Fibroblast of skin of left biceps (primary cell): Measurements from ENCODE around the gene WASF2.
"Not testable (repeated sequence)": the region's sequence is repeated elsewhere in the genome, so short reads cannot be mapped to it uniquely, and the experiment has no call there.

Experiments
- DNase-seq, 2 experiments: peaks; one replicate each; pipeline ENCODE4 v3.0.0-alpha.2; 2013; ENCODE audit warnings: low read depth in 2 of 2

WASF2 gene

DNA sequence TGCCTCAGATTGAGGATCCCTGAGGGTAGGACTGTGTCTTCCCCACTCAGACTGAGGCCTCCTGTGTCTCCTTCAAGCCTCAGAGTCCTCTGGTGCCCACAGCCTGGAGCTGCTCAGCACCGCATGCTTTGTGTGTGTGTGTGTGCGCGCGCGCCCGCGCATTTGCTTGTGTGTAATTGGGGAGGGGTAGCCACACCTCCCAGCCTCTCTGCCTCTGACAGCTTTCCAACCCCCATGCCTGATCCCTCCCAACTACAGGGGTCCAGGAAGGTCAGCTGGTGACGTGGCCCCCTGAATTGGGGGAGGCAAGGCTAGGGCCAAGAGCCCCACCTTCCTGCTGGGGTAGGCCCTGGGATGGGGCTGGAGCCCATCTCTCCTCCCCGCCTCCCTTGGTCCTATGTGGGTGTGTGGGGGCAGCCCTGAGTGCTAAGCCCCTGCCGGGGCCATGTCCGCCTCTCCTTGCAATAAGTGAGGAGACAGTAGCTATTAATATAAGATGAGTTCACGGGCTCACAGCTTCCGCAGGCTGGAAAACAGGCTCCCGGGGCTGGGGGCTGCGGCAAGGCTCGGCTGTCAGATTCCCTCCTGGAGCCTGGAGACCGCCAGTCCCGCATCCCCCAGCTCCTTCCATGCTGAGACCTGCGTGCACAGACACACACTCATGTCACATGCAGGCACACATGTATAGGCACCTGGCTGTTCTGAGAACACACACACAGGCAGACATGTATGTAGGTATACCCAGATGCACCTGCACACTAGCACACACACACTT, 90.5 kb downstream of the WASF2 start:
- no peak for DNase-seq

DNA sequence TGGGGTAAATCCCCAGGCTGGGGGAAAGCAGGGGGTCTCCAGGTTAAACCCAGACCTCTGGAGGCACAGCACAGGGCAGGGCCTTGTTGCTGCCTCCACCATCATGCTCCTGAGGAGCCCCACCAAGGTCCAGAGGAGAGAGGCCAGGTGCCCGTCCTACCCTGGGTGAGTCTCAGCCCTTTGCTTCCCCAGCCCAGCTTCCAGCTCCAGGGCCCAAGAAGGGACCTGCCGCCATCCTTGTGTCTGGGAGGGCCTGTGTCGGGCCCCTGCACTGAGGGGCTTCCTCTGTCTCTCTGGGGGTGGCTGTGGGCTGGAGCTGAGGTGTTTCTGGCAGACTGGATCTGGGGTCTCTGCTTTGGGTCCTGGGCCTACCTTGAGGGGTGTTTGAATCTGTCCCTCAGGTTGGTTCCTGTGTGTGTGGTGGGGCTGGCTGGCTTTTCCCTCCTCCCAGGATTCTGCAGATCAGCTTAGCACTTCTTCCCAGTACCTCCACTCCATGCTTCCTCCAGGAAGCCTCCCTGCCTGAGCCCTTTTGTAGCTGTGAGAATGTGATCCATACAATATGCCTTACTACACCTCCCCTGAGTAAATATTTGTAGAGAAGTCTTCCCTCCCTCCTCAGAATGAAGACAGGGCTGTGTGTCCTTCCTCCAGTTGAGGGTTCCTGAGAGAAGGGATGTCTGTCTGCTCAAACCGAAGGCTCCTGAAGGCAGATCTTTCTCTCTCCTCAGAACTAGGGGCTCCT, 91.4 kb downstream of the WASF2 start:
- DNase-seq: no peak

DNA sequence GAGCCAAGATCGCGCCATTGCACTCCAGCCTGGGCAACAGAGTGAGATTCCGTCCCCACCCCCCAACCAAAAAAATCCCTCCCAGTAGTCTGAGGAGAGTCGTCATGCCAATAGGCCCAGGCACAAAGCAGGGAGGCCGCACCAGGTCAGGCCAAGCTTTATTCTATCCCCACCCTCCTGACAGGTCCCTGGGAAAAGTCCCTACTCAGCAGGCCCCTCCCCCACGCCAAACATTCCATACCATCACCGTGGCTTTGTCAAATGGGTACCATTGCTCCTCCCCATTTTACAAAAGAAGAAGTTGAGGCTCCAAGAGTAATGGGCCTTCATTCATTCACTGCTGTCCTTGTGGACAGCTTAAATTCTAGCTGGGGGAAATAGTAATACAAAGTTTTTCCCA, 92.2 kb downstream of the WASF2 start:
- DNase-seq: no peak

DNA sequence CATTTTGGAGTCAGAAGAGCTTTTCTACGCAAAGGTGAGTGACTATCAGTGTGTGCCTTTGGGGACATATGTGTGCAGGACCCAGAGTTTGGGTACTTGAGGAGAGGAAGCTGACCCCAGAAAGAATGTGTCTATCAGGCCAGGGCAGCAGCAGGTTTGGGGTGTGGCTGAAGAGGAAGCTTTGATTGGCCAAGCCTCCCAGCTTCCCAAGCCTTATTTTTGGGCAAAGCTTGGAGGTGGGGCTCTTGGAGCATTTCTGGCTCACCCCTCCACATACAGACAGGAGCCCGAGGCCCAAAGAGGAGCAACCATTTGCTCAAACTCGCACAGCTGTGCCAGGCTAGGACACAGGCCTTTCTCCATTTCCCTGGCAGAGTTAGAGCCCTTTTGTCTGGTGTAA, 92.9 kb downstream of the WASF2 start:
- DNase-seq: no peak

DNA sequence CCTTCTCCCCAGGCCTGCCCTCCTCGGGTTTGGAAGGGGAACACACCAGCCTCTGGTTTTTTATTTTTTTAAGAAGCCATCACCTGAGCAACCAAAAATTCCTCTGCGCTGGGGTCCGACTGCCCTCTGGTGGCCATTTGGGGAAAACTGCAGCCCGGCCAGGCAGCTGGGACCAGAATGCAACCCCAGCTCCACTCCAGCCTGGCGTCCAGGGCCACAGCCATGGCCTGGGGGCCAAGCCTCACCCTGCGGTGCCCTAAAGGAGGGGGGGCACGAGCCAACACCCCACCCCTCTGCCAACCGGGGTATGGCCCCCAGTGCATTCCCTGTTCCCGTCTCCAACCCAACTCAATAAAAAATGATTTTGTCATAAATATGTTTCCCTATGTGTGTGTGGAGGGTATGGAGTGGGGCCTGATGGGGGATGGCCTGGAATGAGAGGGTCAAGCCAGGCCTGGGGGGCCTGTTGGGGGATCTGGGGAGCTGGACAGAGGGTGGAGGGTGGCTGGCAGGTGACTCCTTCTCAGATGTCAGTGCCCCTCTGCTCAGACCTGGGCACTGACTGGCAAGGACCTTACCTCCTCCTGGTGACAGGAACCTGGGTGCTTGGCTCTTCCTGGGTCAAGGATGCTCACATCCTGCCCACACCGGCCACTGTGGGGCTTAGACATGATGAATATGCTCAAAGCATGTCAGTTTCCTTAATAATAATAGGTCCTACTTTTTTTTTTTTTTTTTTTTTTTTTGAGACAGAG, 94.3 kb downstream of the WASF2 start:
- DNase-seq: peak in 1 of 2 experiments; percentile 31

DNA sequence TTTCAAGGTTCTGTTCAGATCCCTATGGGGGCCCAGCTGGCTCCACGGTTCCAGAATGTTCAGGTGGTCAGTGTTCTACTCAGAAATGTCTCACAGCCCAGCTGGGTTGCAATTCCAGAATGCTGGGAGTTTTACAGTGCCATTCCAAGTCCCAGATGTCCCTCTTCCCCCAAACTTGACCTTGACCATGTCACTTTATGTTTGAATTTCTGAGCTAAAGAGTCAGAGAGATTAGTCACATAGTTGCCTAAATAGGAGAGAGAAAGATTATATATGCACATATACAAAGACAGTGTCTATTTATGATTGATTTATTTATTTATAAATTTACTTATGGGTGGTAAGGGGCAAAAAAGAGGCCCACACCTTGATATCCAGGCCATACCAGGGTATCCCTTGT, 95.0 kb downstream of the WASF2 start:
- no peak for DNase-seq

DNA sequence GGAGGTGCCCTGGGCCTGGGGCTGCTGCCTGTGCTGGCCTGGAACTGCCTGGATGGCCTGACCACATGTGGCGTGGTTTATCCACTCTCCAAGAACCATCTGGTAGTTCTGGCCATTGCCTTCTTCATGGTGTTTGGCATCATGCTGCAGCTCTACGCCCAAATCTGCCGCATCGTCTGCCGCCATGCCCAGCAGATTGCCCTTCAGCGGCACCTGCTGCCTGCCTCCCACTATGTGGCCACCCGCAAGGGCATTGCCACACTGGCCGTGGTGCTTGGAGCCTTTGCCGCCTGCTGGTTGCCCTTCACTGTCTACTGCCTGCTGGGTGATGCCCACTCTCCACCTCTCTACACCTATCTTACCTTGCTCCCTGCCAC, 95.7 kb downstream of the WASF2 start:
- no peak for DNase-seq

DNA sequence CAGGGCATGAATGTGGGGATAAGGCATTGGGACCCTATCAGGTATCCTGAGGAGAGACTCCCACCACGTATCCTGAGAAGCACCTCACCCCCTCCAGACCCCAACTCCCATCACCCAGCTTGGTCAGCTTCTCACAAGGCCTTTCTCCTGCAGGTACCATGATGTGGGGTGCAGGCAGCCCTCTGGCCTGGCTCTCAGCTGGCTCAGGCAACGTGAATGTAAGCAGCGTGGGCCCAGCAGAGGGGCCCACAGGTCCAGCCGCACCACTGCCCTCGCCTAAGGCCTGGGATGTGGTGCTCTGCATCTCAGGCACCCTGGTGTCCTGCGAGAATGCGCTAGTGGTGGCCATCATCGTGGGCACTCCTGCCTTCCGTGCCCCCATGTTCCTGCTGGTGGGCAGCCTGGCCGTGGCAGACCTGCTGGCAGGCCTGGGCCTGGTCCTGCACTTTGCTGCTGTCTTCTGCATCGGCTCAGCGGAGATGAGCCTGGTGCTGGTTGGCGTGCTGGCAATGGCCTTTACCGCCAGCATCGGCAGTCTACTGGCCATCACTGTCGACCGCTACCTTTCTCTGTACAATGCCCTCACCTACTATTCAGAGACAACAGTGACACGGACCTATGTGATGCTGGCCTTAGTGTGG, 96.2 kb downstream of the WASF2 start:
- no peak for DNase-seq

DNA sequence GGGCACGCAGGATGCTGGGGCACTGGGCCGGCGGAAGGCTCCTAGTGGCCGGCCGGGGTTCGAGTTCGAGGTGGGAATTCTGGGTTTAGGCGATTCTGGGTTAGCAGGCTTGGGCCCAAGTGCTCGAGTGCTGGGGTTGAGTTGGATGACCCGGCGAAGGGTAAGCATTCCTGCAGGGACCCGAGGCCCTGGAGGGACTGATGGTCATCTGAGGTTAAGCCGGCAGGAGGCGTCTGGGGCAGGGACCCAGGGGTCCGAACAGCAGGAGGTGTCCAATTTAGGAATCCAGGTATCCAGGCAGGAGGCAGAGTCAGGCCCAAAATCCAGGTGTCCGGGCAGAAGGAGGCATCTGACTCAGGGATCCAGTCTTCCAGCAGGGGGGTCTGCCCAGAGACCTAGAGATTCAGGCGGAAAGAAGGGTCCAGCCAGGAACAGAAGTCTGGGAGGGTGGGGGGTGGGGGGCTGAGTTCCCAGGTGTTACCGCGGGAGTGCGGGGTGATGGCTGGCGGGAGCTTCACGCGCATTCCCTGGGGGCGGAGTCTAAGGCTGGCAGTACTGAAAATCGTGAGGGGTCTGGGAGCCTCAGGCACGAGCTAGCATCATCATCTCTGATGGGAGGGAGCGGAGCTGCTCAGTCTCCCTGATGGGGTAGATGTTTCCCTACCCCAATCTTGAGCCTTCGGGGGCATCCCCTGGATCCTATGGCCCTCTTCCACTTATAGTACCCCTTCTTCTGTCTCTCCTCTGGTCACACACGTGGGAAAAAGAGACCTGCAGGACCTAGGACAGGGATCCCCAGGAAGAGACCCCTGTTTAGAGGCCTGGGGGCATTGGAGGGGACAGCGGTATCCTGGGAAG, 97.0 kb downstream of the WASF2 start:
- DNase-seq: no peak

DNA sequence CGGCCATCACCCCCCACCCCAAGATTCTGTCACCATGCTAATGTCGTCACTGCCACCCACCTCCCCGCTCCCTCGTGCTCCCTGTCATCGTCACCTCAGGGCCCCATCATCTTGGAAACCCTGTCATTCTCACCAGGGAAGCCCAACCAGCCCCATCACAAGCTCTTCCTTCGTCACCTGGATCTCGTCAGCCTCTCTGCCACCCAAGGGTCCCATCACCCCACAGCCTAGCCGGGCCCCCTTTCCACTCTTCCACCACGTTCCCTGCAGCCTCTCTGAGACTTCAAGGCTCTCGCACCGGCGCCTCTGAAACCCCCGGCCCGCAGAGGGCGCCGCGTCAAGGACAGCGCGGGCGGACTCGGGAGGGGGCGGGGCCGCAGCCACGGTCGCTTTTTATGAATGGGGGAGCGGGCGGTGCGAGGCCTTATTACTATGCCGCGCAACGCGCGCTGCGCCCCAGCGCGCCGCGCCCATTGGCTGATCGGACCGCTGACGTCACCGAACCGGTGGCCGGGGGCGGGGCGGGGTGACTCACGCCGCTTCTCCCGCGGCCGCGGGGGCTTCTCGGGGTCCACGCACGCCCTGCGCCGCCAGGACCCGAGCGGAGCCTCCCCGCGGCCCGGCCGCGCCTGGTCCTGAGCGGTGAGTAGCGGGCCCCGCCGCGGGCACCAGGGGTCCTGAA, 97.7 kb downstream of the WASF2 start, which contains the start of gene GPR3:
Gene GPR3 (plus strand): TSS at position 527 of the 682 bp plus-strand sequence. CDS start 1,177 bp downstream, outside the sequence.
- DNase-seq: peak; percentile 77 to 81

DNA sequence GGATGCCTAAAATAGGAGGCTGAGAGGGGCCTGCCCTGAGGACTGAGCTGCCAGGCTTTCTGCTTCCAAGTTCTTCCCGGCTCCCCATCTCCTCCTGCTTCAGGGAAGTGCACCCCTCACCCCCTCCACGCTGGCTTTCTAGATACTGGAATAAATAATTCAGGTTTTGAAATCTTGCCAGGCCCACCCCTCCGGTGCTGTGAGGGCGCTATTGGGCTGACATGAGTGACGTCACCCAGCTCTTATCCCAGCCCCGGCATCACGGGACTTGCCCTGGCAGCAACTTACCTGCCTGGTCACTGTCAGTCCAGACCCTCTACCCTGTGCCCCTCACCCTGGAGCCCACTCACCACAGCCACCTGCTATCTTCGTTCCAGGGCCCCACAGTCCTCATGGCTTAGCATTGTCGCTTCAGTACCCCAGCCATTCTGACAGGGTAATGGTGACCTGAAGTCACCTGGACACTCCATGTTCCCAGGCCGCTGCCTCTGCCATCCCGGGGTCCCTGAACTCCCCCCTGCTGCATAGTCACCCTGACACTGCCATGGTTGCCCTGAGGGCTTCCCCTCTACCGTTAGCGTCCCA, 98.4 kb downstream of the WASF2 start:
- no peak for DNase-seq

DNA sequence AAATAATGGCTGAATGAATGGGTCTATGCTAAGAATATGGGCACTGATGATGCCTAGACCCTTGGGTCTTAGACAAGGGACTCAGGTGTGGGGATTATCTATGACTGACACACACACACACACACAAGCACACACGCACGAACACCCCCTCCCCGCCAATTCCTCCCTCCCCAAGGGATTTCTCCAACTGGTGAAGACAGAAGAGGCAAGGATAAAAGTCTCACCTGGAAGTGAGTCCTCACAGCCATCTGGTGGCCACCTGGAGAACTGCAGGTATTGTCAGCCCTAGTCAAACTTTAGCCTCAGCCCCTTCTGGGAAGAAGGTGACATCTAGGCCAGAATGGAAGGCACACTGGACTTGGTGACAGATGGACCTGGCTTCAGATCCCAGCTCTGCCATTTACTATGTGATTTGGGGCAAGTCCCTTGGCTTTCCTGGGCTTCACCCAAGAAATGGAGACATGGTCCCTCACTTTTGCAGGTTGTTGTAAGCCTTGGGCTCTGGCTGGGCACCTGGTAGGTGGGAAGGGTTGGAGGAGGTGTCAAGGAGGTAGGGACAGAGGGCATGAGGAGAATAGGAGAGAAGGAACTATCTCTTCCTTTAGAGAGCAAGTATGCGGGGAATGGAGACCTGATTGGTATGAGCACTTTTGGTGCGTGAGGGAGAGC, 101.5 kb downstream of the WASF2 start:
- no peak for DNase-seq

DNA sequence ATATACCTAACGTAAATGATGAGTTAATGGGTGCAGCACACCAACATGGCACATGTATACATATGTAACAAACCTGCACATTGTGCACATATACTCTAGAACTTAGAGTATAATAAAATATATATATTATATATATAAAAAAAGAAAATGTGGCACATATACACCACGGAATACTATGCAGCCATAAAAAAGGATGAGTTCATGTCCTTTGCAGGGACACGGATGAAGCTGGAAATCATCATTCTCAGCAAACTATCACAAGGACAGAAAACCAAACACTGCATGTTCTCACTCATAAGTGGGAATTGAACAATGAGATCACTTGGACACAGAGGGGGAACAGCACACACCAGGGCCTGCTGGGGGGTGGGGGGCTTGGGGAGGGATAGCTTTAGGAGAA, 105.2 kb downstream of the WASF2 start:
- not testable (repeated sequence) for DNase-seq

DNA sequence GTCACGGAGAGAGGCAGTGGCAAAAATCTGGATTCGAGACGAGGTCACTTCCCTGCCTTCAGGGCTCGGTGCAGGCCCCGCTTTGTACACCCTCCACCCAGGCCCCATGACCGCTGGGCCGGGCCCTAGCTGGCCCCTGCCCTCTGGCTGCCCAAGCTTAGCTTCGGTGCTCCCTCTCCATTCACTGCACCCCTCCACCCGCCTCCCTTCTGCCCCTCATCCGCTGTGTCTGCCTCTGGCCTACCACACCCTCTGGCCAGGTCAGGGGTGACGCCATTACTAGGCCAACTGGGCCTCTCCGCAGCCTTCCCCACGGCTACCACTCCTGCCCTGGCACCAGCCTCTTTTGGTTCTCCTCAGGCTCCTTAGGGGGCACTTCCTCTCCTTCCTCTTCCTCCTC, 106.3 kb downstream of the WASF2 start:
- no peak for DNase-seq

DNA sequence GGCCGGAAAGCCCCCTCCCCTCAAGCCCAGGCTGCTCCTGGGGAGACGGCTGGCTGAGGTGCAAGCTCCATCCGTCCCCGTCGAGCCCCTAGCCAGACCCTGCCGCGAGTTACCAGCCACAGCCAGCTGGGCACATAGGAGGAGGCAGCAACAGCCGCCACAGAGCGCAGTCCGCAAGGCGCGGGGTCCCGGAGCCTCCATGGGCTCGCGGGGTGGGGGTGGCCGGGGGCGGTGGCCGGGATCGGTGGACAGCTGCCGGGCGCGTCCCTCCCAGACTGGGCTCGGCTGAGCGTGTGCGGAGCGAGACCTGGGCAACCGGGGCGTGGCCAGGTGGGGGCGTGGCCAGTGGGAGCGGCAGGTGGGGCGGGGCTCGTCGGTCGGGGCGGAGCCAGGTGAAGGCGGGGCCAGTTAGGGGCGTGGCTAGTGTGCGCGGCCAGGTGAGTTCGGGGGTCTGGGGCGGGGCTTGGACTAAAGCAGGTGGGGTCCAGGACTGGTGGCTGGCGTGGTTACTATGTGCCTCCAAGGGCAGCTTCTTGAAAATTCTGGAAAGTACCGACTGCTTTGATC, 106.8 kb downstream of the WASF2 start, which contains the start of gene CD164L2:
Gene CD164L2 (minus strand): TSS at position 295 of the 567 bp plus-strand sequence. CDS start 94 bp downstream, at position 201.
- DNase-seq: no peak

DNA sequence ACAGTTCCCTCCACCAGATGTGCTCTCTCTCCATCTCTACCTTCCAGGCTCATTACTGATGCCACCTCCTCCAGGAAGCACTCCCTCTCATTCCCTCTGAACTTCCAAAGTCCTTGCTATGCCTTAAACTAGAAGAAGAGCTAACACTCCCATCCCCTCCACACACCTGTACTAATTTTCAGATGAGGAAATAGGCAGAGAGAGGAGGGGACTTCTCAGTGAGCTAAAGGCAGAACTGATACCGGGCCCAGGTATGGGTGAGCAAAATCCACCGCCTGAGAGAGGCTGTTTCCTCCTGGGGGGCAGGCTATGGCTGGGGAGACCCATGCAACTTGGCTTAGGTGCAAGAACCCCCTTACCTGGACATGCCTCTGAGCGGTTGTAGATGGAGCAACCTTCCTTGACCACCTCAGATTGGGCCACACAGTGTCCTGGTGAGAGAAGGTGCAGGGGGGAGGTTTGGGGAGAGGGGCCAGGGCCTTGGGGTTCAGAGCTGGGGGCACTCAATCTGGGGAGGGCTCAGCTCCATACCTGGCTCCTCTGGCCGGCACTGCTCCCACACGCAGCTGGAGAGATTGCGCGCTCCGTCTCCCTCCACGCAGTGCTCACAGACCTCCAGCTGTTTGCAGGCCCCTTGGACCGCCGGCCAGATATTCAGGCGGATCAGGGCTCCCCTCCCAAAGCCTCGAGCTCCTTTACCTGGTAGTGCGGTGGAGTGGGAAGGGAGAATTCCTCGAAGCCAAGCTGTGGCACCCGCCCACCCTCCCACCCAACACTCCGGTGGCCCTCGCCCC, 107.8 kb downstream of the WASF2 start:
- DNase-seq: no peak

DNA sequence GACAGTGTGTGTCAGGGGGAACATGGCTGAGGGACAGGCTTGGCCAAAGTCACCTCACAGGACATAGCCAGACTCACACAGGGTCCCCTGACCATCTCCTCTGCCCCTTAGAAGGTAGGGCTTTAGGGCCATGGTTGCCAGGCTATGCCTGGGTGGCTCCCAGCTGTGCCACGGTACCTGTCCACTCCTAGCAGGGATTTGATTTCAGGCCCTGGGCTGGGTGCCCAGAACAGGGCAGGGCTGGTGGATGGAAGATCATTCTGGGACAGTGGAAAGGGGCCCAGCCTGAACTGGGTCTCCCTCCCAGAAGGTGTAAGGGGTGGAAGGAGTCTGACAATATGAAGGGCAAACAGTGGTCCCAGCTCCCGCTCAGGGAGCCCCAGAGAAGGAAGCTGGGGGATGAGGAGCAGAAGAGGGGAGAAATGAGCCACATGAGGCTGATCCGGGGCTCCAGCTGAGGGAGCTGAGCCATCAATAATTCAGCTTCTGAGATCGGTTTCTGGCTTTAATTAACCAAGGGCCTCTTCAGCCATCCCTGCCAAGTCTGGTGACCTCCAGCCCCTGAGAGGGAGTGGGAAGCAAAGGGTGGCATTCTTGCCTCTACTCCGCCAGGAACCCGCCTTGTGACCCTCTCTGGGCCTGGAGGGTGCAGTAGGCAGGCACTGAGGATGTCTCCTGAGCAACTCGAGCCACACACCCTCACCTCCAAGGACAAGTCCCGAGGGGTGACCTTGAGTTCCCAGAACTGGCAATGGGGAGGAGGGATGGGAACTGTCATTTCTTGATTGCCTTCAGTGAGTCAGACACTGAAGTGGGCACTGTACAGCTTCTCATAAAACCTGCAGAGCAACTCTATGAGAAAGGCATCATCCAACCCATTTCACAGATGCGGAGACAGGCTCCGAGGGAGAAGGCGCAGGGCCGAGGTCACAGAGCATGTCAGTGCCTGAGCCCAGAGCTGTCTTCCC, 108.9 kb downstream of the WASF2 start:
- no peak for DNase-seq
